K562 (cell line): ENCODE results near the gene SPOCK2. TPM values are rescaled to one million over a fixed set of nuclear protein-coding genes. Genes with fewer than 3 reads are reported as not detected.

ENCODE experiments used
- ATAC-seq: fragments of 200-7000 bp; cut with Tn5 transposase; 3 replicates; pipeline ENCODE4 v1.9.1; 2020; ENCODE audit warnings: moderate library complexity
- BruUV-seq: library from RNA; stranded (reverse); fragments of 400-500 nt; replicated peaks from 2 replicates; lab custom pipeline; 2021; lab: Mats Ljungman, UMichigan
- CTCF ChIA-PET: fragments of 300-600 bp; formaldehyde crosslinking; extraction: SDS; loops from one replicate; lab custom pipeline; 2021; ENCODE audit warnings: low intra/inter-chr PET ratio; lab: Yijun Ruan, JAX
- POLR2A ChIA-PET: fragments of 300-600, 350-650 bp; sonication (Branson Sonifier 250); formaldehyde crosslinking; extraction: SDS; loops from one replicate; lab custom pipeline; 2021; ENCODE audit warnings: antibody characterized with exemption, inconsistent platforms; lab: Yijun Ruan, JAX
- DNase-seq, 4 experiments: peaks; one replicate each; pipeline versions ENCODE4 v3.0.0 to v3.0.0-alpha.2; 2011 to 2018; ENCODE audit warnings: low spot score in 3 of 4, mixed read lengths in 3 of 4; ENCODE audit errors: extremely low read depth in 1 of 4
- FAIRE-seq: peaks from 2 replicates; lab custom pipeline; 2011; peaks lifted over from hg19 to GRCh38; lab: Jason Lieb, UNC
- H2AFZ ChIP-seq: 2 replicates; pipeline ENCODE4 v1.6.0; 2011; ENCODE audit warnings: low read depth, low read length, control low read depth, inconsistent platforms
- H3K27ac ChIP-seq: fragments of 200-600 bp; 3 replicates; pipeline ENCODE4 v1.8.0; 2011; ENCODE audit warnings: low read depth, mild to moderate bottlenecking, control low read depth, inconsistent platforms, low read length, moderate library complexity, mixed read lengths; ENCODE audit errors: extremely low read depth
- H3K27me3 ChIP-seq, 2 experiments: fragments of 300-600 bp in 1 of 2; 2 replicates in 1 of 2; 3 replicates in 1 of 2; pipeline versions ENCODE4 v1.6.0 to v1.8.0; 2011; ENCODE audit warnings: inconsistent platforms in 2 of 2, low read length in 2 of 2, mild to moderate bottlenecking in 1 of 2, mixed read lengths in 1 of 2, moderate library complexity in 1 of 2; ENCODE audit not compliant: control insufficient read depth in 2 of 2, insufficient read depth in 2 of 2
- H3K36me3 ChIP-seq: fragments of 300-600 bp; 3 replicates; pipeline ENCODE4 v1.8.0; 2011; ENCODE audit warnings: mild to moderate bottlenecking, low read length, inconsistent platforms; ENCODE audit not compliant: control insufficient read depth, insufficient read depth
- H3K4me1 ChIP-seq, 2 experiments: fragments of 200-600 bp in 1 of 2; replicated peaks in 1 of 2; 2 replicates in 1 of 2; 3 replicates in 1 of 2; pipeline versions ENCODE4 v1.5.1 to v1.8.0; 2011; ENCODE audit warnings: inconsistent platforms in 2 of 2, low read length in 2 of 2, mild to moderate bottlenecking in 1 of 2, mixed read lengths in 1 of 2, moderate library complexity in 1 of 2; ENCODE audit not compliant: control insufficient read depth in 2 of 2, insufficient read depth in 2 of 2
- H3K4me2 ChIP-seq: 2 replicates; pipeline ENCODE4 v1.6.1; 2011; ENCODE audit warnings: low read length, control low read depth, inconsistent platforms, mixed read lengths; ENCODE audit not compliant: insufficient read depth
- H3K4me3 ChIP-seq: fragments of 200-600 bp; sonication (generic), shearing (Covaris generic); 2 replicates; pipeline ENCODE4 v1.5.1; 2016; ENCODE audit warnings: control low read depth, inconsistent platforms
- H3K79me2 ChIP-seq: fragments of 200-600 bp; 3 replicates; pipeline ENCODE4 v1.8.0; 2011; ENCODE audit warnings: low read length, inconsistent platforms; ENCODE audit not compliant: control insufficient read depth, insufficient read depth
- H3K9ac ChIP-seq, 2 experiments: 2 replicates each; pipeline versions ENCODE4 v1.6.0 to v1.6.1; 2011; ENCODE audit warnings: low read depth in 2 of 2, low read length in 2 of 2, control low read depth in 1 of 2, inconsistent platforms in 1 of 2, mild to moderate bottlenecking in 1 of 2, mixed read lengths in 1 of 2; ENCODE audit not compliant: insufficient read depth in 1 of 2
- H3K9me1 ChIP-seq: one replicate; pipeline ENCODE4 v1.6.0; 2011; ENCODE audit warnings: inconsistent platforms, mild to moderate bottlenecking, low read length, moderate library complexity; ENCODE audit not compliant: control insufficient read depth, insufficient read depth
- H3K9me3 ChIP-seq: replicated peaks from 2 replicates; pipeline ENCODE4 v1.5.1; 2011; ENCODE audit warnings: low read depth, low read length, inconsistent platforms; ENCODE audit not compliant: control insufficient read depth, insufficient read depth
- H4K20me1 ChIP-seq: replicated peaks from 2 replicates; pipeline ENCODE4 v1.6.1; 2011; ENCODE audit warnings: low read length, inconsistent platforms, mixed read lengths; ENCODE audit not compliant: control insufficient read depth, insufficient read depth
- ARID2 ChIP-seq: fragments of 450-650 bp; IDR thresholded peaks from 2 replicates; pipeline ENCODE4 v1.6.1; 2017; ENCODE audit warnings: antibody characterized with exemption, mild to moderate bottlenecking
- ARID3A ChIP-seq: IDR thresholded peaks from 2 replicates; pipeline ENCODE4 v1.6.1; 2012; ENCODE audit warnings: low read depth, low read length, improper control_type of control experiment, borderline replicate concordance
- HMG20A ChIP-seq: fragments of 450-650 bp; formaldehyde crosslinking; conservative IDR thresholded peaks from 2 replicates; pipeline ENCODE4 v1.4.0; 2020; ENCODE audit warnings: mild to moderate bottlenecking, mixed read lengths
- MTA2 ChIP-seq: fragments of 450-650 bp; IDR thresholded peaks from 2 replicates; pipeline ENCODE4 v1.6.1; 2016; ENCODE audit warnings: low read depth
- MTF1 ChIP-seq: fragments of 250-450 bp; sonication (Bioruptor Pico); IDR thresholded peaks from 2 replicates; pipeline ENCODE4 v1.9.0; 2021; ENCODE audit warnings: moderate library complexity, mild to moderate bottlenecking, inconsistent platforms, borderline replicate concordance
- NCOA1 ChIP-seq: fragments of 450-650 bp; IDR thresholded peaks from 2 replicates; pipeline ENCODE4 v1.6.1; 2016; ENCODE audit warnings: low read depth
- SMARCA4 ChIP-seq: fragments of 450-650 bp; IDR thresholded peaks from 2 replicates; pipeline ENCODE4 v1.6.1; 2016
- SUPT5H ChIP-seq: fragments of 450-650 bp; IDR thresholded peaks from 2 replicates; pipeline ENCODE4 v1.6.1; 2016
- TRIM24 ChIP-seq, 2 experiments: fragments of 450-650 bp; IDR thresholded peaks; 2 replicates each; pipeline ENCODE4 v1.6.1; 2016
- ZFP36 ChIP-seq: fragments of 150-350 bp; IDR thresholded peaks from 2 replicates; pipeline ENCODE4 v1.6.1; 2018; ENCODE audit warnings: low read length, low read depth; ENCODE audit not compliant: partially characterized antibody
- ZNF584 ChIP-seq: fragments of 200-800 bp; sonication (Bioruptor generic); IDR thresholded peaks from 2 replicates; pipeline ENCODE4 v1.6.1; 2016; ENCODE audit warnings: low read depth, mild to moderate bottlenecking, missing genetic modification characterization, missing compliant biosample characterization
- WGBS: fragments of 100-300 bp; shearing (Covaris generic); methylation state at CpG from one replicate; pipeline ENCODE4 v1.1.6; 2016; ENCODE audit warnings: low coverage, mixed read lengths; ENCODE audit not compliant: insufficient coverage; ENCODE audit errors: missing lambda C conversion rate; 5-methylcytosine and 5-hydroxymethylcytosine counted together
- in situ Hi-C: fragments of 300-500 bp; cut with MboI; formaldehyde crosslinking; loops from 4 replicates; pipeline ENCODE4 v1.15.0; 2018; ENCODE audit warnings: inconsistent platforms, mixed read lengths
- intact Hi-C: fragments of 100-400 bp; cut with micrococcal nuclease; formaldehyde crosslinking; loops from 2 replicates; pipeline ENCODE4 v1.14.2; 2022
- polyA plus RNA-seq, 8 experiments: library from polyadenylated mRNA; depleted of rRNA in 4 of 8; stranded (reverse) in 5 of 8; unstranded in 3 of 8; fragments of >200 nt; fragmentation: Nextera tagmentation in 2 of 8; fragmentation: Illumina TruSeq in 1 of 8; extraction: Ambion mirVana in 2 of 8; extraction: Trizol in 1 of 8; gene quantifications; 2 replicates each; pipeline versions ENCODE4 v1.2.1 to v1.2.3, GENCODE V29; 2011 to 2014; ENCODE audit warnings: inconsistent platforms in 1 of 8, missing spikeins in 1 of 8
- total RNA-seq, 7 experiments: library from RNA; depleted of rRNA in 6 of 7; stranded (reverse); fragments of >200 nt in 6 of 7; fragmentation: Illumina TruSeq in 2 of 7; extraction: Trizol in 2 of 7; gene quantifications; 2 replicates each; pipeline versions ENCODE4 v1.2.1 to v1.2.3, GENCODE V29; 2011 to 2021; ENCODE audit warnings: low replicate concordance in 1 of 7
- TF ChIP-seq, protein P1 (sequence below): fragments of 250-450 bp; sonication (Bioruptor Pico); IDR thresholded peaks from 2 replicates; pipeline ENCODE4 v1.5.0; 2022; ENCODE audit warnings: mild to moderate bottlenecking
- TF ChIP-seq, protein P2 (sequence below): IDR thresholded peaks from 2 replicates; pipeline ENCODE4 v1.6.1; 2011; ENCODE audit not compliant: insufficient read length; ENCODE audit errors: extremely low read depth

SPOCK2 gene
- total and polyA plus RNA-seq, 9 of the 15 experiments (the other 6 are each of a cell fraction or from before 2014, with no cell fraction given) = 0.04 to 0.86 (median 0.11) TPM; not detected in 2

GRCh38 chr10:72014197-72014596 lies 74.2 kb downstream of the SPOCK2 start:
- 0% methylated on average over 2 of the region's 2 CpGs for WGBS
- no peak for FAIRE-seq
- POLR2A ChIA-PET = interaction anchor here (0.6 to 1.2 kb wide), 5 partner anchors 15 to 85 kb away, joined by 3 to 6 read pairs (median 3); no protein-coding TSS in a partner anchor

More at GRCh38 chr10:72014197-72014596, 74.2 kb downstream of the SPOCK2 start:
- H3K9ac ChIP-seq = no peak overlapping the region
- no peaks in the 10 kb centered on the region for H3K9me1 ChIP-seq
- no peak overlapping the region for H3K27ac ChIP-seq
- no peaks in the 10 kb centered on the region for H3K36me3 ChIP-seq
- intact Hi-C loops (no loop called here), in situ Hi-C loops (no loop called here)
- ATAC-seq = no peak
- no peak overlapping the region for H3K4me3 ChIP-seq
- no TSS peak for BruUV-seq
- no peak overlapping the region for H3K4me2 ChIP-seq
- 0 out of 2 replicates have a peak, but pooled peaks cover 5% of the 10 kb centered on the region for H4K20me1 ChIP-seq
- no peaks in the 10 kb centered on the region for H3K9me3 ChIP-seq
- H2AFZ ChIP-seq = no peak overlapping the region
- peaks cover 55 to 73% of the 10 kb centered on the region in 2 experiments for H3K27me3 ChIP-seq
- CTCF ChIA-PET = no interaction called here
- TF ChIP-seq SUPT5H (no peak), MTA2 (no peak), ZNF584 (CRISPR knock-in tag) (no peak), TRIM24 (IDR thresholded peaks at IDR 0.05) (no peak), ZFP36 (no peak), ARID2 (no peak), NCOA1 (no peak), MTF1 (CRISPR knock-in tag) (no peak), ARID3A (no peak), HMG20A (no peak), SMARCA4 (no peak)
- TF ChIP-seq, protein P1, sequence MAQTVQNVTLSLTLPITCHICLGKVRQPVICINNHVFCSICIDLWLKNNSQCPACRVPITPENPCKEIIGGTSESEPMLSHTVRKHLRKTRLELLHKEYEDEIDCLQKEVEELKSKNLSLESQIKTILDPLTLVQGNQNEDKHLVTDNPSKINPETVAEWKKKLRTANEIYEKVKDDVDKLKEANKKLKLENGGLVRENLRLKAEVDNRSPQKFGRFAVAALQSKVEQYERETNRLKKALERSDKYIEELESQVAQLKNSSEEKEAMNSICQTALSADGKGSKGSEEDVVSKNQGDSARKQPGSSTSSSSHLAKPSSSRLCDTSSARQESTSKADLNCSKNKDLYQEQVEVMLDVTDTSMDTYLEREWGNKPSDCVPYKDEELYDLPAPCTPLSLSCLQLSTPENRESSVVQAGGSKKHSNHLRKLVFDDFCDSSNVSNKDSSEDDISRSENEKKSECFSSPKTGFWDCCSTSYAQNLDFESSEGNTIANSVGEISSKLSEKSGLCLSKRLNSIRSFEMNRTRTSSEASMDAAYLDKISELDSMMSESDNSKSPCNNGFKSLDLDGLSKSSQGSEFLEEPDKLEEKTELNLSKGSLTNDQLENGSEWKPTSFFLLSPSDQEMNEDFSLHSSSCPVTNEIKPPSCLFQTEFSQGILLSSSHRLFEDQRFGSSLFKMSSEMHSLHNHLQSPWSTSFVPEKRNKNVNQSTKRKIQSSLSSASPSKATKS (CRISPR knock-in tag) = no peak
- TF ChIP-seq, protein P2, sequence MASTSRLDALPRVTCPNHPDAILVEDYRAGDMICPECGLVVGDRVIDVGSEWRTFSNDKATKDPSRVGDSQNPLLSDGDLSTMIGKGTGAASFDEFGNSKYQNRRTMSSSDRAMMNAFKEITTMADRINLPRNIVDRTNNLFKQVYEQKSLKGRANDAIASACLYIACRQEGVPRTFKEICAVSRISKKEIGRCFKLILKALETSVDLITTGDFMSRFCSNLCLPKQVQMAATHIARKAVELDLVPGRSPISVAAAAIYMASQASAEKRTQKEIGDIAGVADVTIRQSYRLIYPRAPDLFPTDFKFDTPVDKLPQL = no peak
- no peak for DNase-seq
- H3K79me2 ChIP-seq = no peaks in the 10 kb centered on the region
- H3K4me1 ChIP-seq = no peaks in the 10 kb centered on the region
